Measurements from ENCODE around the gene C10orf71. TPM values are rescaled to one million over a fixed set of nuclear protein-coding genes. Genes with fewer than 3 reads are reported as not detected.

C10orf71 gene
- polyA plus RNA-seq, 1 donor from 2014 or later = not detected

- Histone ChIP-seq H3K79me2 (replicated peaks; ENCODE audit: insufficient read depth, low read length) (no peaks in the 10 kb centered on the region), H3K27ac (ENCODE audit: low read length) (no peak overlapping the region)
Observed at GRCh38 chr10:49307921-49308320, 9.0 kb downstream of the C10orf71 start.

GRCh38 chr10:49308881-49309280 is 9.9 kb downstream of the C10orf71 start:
- Histone ChIP-seq H4K20me1 (ENCODE audit: insufficient read depth) (no peaks in the 10 kb centered on the region), H2AFZ (ENCODE audit: low read depth, low read length) (no peak overlapping the region), H3K4me3 (ENCODE audit: low read length) (no peak overlapping the region), H3K27ac (ENCODE audit: low read length) (no peak overlapping the region), H3K79me2 (replicated peaks; ENCODE audit: insufficient read depth, low read length) (no peaks in the 10 kb centered on the region), H3K36me3 (ENCODE audit: insufficient read depth, low read length) (no peaks in the 10 kb centered on the region), H3K9ac (ENCODE audit: low read length) (no peak overlapping the region), H3F3A (ENCODE audit: insufficient read depth, low read length, poor library complexity, severe bottlenecking) (no peaks in the 10 kb centered on the region), H3K9me3 (ENCODE audit: low read length) (no peaks in the 10 kb centered on the region), H3K9me2 (ENCODE audit: insufficient read depth, low read length) (no peaks in the 10 kb centered on the region), H3K4me2 (ENCODE audit: low read length) (no peak overlapping the region), H3K27me3 (ENCODE audit: insufficient read depth, low read depth, low read length) (no peaks in the 10 kb centered on the region)
- no peak for TF ChIP-seq EP300 (conservative IDR thresholded peaks at IDR 0.05; ENCODE audit: poor library complexity, severe bottlenecking)
- no peak for TF ChIP-seq SMC3 (conservative IDR thresholded peaks at IDR 0.05; ENCODE audit: poor library complexity)
- no peak for TF ChIP-seq POLR2AphosphoS5 (IDR thresholded peaks at IDR 0.05)
- TF ChIP-seq EZH2 (IDR thresholded peaks at IDR 0.05; ENCODE audit: borderline replicate concordance, insufficient read depth, low read length, poor library complexity, severe bottlenecking) = no peak
- TF ChIP-seq REST (IDR thresholded peaks at IDR 0.05; ENCODE audit: borderline replicate concordance) = no peak
- no peak for TF ChIP-seq RAD21 (conservative IDR thresholded peaks at IDR 0.05)

More at GRCh38 chr10:49307921-49308320, 9.0 kb downstream of the C10orf71 start:
- Histone ChIP-seq H3K9me3 (ENCODE audit: low read length) (no peaks in the 10 kb centered on the region), H3K4me2 (ENCODE audit: low read length) (no peak overlapping the region), H3K9me2 (ENCODE audit: insufficient read depth, low read length) (no peaks in the 10 kb centered on the region), H3K27me3 (ENCODE audit: insufficient read depth, low read depth, low read length) (no peaks in the 10 kb centered on the region), H3K9ac (ENCODE audit: low read length) (no peak overlapping the region), H3F3A (ENCODE audit: insufficient read depth, low read length, poor library complexity, severe bottlenecking) (no peaks in the 10 kb centered on the region), H4K20me1 (ENCODE audit: insufficient read depth) (no peaks in the 10 kb centered on the region), H2AFZ (ENCODE audit: low read depth, low read length) (no peak overlapping the region), H3K36me3 (ENCODE audit: insufficient read depth, low read length) (no peaks in the 10 kb centered on the region), H3K4me3 (ENCODE audit: low read length) (no peak overlapping the region)
- TF ChIP-seq TAF1 (IDR thresholded peaks at IDR 0.05; ENCODE audit: low read depth) (no peak), EP300 (conservative IDR thresholded peaks at IDR 0.05; ENCODE audit: poor library complexity, severe bottlenecking) (no peak), REST (IDR thresholded peaks at IDR 0.05; ENCODE audit: borderline replicate concordance) (no peak), RAD21 (conservative IDR thresholded peaks at IDR 0.05) (no peak), EZH2 (IDR thresholded peaks at IDR 0.05; ENCODE audit: borderline replicate concordance, insufficient read depth, low read length, poor library complexity, severe bottlenecking) (no peak), CTCF (IDR thresholded peaks at IDR 0.05; ENCODE audit: poor library complexity, severe bottlenecking) (no peak), POLR2AphosphoS5 (IDR thresholded peaks at IDR 0.05) (no peak), MXI1 (conservative IDR thresholded peaks at IDR 0.05; ENCODE audit: poor library complexity, severe bottlenecking) (no peak), SMC3 (conservative IDR thresholded peaks at IDR 0.05; ENCODE audit: poor library complexity) (no peak)

Data from neural cell (in vitro differentiated cells).